ENCODE results near the gene PRR23B.
"Not testable (repeated sequence)": the region's sequence is repeated elsewhere in the genome, so short reads cannot be mapped to it uniquely, and the experiment has no call there.

The PRR23B gene

DNA sequence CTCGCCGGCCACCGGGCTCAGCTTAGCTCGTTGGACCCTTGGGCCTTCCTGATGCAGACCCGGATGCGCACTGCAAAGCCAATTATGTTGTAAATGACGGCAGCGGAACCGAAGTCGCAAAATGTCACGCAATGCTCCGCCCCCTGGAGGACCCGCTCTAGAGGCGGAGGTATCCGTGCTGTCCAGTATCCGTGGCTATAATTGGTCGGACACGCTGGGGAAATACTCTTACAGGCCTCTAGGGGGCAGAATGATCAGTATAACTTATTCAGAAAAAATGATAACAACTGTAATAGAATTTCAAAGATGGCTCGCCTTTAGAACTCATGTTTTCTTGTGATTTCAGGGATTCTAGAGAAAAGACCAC, at the start of gene PRR23B:
Gene PRR23B (minus strand): TSS at position 59 of the 367 bp plus-strand sequence. CDS start 265 bp downstream, outside the sequence.
- DNase-seq, result no peak

- DNase-seq, result no peak
Observed at GRCh38 chr3:139062918-139063317, 42.2 kb upstream of the PRR23B start.

- DNase-seq, result no peak
Observed at GRCh38 chr3:139052802-139053600, 32.3 kb upstream of the PRR23B start.

GRCh38 chr3:139044366-139045210, 23.9 kb upstream of the PRR23B start, which contains the start of gene PRR23C:
PRR23C (minus strand) TSS chr3:139044892; CDS start chr3:139044620, 272 bp downstream.
- DNase-seq, result no peak

DNA sequence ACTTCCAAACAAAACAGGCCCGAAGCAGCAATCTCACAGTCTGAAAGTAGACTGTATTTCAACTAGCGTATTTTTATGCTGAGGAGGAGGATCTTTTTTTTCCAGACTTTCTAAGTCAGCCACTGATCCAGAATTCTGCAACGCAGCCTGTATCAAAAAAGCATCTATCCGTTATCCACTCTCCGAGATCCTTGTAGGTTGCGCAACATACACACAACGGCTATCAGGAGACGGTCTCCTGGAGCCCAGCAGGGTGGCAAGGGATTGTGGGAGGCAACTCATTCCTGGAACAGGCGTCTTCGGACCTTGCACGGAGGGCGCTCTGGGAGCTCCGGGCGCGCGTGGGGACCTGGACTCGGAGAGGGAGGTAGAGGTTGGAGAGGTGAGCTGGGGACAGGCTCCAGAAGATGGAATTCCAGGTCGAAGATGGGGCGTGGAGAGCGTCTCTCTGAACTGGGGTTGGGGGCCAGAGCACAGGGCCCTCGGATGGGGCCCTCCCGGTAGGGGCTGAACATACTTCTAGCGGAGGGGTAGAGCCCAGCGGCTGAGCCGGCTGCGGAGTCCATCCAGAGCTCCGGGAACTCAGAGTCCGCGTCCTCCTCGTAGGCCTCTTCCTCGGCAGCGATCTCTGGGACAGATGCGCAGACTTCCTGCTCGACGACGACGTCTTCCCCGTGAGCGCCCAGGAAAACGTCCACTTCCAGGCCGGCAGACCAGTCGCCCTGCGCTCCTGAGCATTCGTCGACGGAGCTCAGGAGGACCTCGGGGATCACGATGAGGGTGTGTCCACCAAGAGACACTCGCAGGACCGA, 23.0 kb upstream of the PRR23B start:
- DNase-seq, result no peak

DNA sequence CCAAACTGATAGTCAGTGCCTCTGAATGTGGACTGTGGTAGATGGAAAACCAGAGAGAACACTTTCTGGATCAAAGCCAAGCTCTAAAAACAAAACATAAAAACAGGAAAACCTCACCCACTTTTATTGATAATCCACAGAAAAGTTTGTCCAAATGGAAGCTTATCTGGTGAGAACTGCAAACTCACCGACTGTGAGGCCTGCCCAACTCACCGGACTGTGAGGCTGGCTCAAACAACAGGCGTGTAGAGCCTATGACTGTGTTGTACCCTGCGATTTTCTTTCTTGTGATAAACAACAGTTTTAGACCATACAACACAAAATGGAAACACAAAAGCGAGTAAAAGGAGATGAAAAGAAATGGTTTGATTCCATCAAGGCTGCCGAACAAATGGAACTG, 16.8 kb upstream of the PRR23B start:
- no peak for DNase-seq

GRCh38 chr3:139032326-139033002, 11.7 kb upstream of the PRR23B start:
- DNase-seq, result no peak

DNA sequence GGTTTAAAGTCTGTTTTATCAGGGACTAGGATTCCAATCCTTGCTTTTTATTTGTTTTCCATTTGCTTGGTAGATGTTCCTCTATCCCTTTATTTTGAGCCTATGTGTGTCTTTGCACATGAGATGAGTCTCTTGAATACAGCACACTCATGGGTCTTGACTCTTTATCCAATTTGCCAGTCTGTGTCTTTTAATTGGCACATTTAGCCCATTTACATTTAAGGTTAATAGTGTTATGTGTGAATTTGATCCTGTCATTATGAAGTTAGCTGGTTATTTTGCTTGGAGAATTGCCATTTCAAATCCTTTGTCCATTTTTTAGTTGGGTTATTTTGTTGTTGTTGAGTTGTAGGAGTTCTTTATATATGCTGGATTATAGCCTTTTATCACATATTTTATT, 9.8 kb upstream of the PRR23B start:
- DNase-seq, result not testable (repeated sequence)

DNA sequence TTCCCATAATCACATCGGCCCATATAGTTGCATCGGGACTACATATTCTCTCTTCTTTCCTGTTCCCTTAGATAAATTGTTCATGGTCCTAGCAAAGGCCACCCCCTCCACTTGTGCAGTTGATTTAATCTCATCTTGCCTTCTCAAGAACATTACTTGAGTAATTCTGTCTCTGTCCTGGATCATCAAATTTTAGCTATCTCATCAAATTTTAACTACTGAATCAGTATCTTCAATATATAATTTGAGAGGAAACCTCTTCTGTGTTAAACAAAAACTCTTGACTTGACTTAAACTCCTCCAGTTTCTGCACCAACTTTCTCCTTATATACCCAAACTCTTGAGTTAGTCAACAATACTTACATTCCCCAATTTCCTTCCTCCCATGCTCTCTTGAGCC, 4.2 kb upstream of the PRR23B start:
- DNase-seq, result no peak

GRCh38 chr3:139020036-139020867, 474 bp downstream of the PRR23B start:
- DNase-seq, result no peak

- DNase-seq, result no peak
Observed at GRCh38 chr3:139016430-139017048, 4.2 kb downstream of the PRR23B start.

- DNase-seq, result no peak
Observed at GRCh38 chr3:139006051-139006716, 14.5 kb downstream of the PRR23B start, which contains the start of gene PRR23A. PRR23A (minus strand) TSS chr3:139006268; CDS start chr3:139006268, 0 bp downstream.

DNA sequence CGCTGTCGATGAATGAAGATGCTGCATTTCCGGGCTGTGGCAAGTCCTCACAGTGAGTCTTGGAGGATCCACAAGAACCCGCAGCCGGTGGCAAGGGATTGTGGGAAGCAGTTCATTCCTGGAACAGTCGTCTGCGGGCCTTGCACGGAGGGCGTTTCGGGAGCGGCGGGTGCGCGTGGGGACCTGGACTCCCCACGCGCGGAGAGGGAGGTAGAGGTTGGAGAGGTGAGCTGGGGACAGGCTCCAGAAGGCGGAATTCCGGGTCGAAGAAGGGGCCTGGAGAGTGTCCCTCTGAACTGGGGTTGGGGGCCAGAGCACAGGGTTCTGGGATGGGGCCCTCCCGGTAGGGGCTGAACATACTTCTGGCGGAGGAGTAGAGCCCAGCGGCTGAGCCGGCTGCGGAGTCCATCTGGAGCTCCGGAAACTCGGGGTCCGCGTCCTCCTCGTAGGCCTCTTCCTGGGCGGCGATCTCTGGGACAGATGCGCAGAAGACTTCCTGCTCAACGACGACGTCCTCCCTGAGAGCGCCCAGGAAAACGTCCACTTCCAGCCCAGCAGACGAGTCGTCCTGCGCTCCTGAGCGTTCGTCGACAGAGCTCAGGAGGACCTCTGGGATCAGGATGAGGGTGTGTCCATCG, 15.3 kb downstream of the PRR23B start:
- DNase-seq, result no peak

DNA sequence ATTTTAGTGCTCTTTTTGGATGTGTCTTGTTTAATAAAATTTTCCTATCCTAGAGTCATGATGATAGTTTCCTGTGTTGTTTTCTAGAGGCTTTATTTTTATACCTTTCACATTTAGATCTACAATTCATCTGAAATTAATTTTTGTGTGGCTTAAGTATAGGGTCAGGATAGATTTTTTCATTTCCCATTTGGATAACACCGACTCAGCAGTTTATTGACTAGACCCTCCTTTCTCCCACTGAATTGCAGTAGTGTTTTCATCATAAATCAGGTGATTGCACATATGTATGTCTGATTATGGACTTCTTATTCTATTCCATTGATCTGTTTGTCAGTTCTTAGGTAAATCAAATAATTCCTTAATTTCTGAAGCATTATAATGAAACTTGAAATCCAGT, 25.0 kb downstream of the PRR23B start:
- DNase-seq, result no peak

- DNase-seq, result no peak
Observed at GRCh38 chr3:138987181-138987580, 33.5 kb downstream of the PRR23B start.

DNA sequence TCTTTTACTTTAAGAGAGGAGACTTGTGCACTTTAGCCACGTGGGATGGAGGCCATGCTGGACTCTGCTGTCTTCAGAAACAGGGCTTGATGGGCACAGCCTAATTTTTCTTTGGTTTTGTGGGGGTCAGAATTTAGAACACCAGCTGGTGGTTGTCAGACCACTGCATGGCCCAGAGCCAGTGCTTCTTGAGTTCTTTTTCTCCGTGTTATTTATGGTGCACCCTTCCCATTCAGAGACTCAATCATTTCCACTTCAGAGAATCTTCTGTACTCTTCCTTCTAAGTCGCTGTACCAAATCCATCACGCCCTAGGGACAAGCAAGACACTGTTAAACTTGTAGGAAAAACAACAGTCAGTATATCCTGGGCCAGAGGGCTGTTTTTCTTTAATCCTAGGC, 34.8 kb downstream of the PRR23B start:
- no peak for DNase-seq

DNA sequence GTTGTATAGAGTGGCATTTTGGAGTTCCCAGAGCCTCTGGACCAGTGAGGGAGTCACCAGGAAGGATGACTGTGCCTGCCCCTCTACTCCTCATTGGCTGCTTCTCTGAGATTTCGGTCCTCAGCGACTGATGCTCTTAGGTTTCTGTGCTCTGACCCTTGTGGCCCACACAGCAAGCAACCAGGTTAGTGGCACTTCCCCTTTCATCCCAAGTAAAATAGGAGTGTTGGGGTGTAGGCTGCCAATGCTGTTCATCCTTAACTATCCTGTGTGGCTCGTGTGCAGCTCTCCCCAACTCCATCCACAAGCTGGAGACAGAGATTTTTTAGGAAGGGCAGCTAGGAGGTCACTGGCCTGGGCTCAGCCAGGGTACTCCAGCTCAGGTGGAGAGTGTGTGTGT, 35.9 kb downstream of the PRR23B start:
- no peak for DNase-seq

DNA sequence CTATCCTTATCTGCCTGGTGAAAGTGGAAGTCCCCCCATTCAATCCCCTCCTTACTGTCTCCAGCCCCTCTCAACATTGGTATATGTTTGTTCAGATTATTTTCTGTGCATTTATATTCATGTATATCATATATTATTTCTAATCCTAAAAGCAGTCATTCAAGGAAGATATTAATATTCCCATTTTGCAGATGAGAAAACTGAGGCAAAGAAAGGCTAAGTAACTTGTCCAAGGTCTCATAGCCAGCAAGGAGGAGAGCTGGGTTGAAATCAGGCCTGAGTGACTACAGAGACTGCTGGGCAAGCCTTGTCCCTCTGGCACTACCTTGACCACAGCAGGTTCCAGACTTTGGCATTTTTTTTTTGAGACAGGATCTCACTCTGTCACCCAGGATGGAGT, 44.7 kb downstream of the PRR23B start:
- DNase-seq, result no peak

GRCh38 chr3:138975351-138975750, 45.4 kb downstream of the PRR23B start:
- no peak for DNase-seq

GRCh38 chr3:138974462-138974861, 46.3 kb downstream of the PRR23B start:
- DNase-seq, result no peak

All from SIG-M5 (cell line).